ENCODE measurements around the gene LHX4.

LHX4 gene

DNA sequence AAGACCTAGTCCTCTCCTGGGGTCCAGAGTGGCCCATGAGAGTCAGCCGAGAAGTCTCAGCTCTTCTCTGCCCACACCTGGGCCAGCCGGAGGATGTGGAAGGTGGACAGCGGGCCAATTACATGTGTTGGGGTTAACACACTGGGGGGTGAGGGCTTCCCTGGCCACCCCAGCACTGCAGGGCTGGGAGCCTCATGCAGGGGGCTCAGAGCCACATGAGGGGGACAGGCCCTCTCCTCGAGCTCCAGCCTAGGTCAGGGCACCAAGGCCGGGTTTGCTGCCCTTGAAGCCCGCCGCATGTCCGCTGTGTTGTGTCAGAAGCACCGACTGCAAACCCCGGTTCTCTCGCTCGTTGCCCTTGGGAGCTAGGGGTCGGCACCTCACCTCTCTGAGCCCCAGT, 30.5 kb downstream of the LHX4 start:
- DNase-seq (ENCODE audit: low read depth in 1 of 2, low spot score in 1 of 2) = no peak
- in situ Hi-C loops (cut with HindIII; ENCODE audit: low pct_unique_long_range_greater_than_20kb, low sequenced_read_pairs) = no loop called here
- no peak for TF ChIP-seq JUND (IDR thresholded peaks at IDR 0.05; ENCODE audit: low read depth)

DNA sequence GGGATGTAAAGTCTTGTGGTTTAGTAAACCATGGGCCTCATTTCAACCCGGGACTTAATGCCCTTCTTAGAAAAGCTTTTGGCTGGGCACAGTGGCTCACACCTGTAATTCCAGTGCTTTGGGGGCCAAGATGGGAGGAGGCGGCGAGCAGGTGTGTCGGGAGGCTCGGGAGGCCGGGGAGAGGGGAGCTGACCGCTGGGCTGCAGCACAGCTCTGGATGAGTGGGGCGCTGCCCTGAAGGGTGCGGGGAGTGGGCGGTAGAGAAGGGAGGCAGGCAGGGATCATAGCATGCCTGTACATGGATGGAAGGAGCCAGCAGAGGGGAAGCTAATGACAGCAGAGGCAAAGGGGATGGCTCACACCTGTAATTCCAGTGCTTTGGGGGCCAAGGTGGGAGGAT, 31.0 kb downstream of the LHX4 start:
- no peak for TF ChIP-seq JUND (IDR thresholded peaks at IDR 0.05; ENCODE audit: low read depth)
- in situ Hi-C loops (cut with HindIII; ENCODE audit: low pct_unique_long_range_greater_than_20kb, low sequenced_read_pairs) = no loop called here
- no peak for DNase-seq (ENCODE audit: low read depth in 1 of 2, low spot score in 1 of 2)

DNA sequence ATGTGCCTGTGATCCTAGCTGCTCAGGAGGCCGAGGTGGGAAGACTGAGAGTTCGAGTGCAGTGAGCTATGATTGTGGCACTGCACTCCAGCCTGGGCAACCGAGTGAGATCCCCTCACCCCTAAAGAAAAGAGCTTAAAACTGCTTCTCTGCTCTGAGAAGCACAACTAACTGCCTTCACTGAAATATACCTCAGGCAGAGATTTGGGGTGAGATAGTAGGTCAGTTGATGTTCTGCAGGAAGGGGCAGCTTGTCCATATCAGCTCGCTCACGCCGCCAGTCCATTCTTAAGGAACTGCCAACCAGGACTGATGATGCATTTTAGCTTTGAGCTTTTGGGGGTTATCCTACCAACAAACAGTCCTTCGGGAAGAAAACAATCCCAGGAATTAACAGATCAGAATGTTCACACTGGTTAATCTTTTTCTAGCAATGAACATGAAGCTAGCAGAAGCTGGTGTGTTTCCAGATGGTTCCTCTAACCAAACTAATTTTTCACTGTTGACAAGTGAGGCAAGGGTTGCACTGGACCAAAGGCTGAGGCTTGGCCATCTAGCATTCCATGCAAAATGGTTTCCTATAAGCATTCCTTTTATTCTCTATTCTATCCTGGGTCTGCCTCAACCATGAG, 31.6 kb downstream of the LHX4 start:
- in situ Hi-C loops (cut with HindIII; ENCODE audit: low pct_unique_long_range_greater_than_20kb, low sequenced_read_pairs) = no loop called here
- DNase-seq (ENCODE audit: low read depth in 1 of 2, low spot score in 1 of 2) = no peak
- TF ChIP-seq JUND (IDR thresholded peaks at IDR 0.05; ENCODE audit: low read depth) = no peak

DNA sequence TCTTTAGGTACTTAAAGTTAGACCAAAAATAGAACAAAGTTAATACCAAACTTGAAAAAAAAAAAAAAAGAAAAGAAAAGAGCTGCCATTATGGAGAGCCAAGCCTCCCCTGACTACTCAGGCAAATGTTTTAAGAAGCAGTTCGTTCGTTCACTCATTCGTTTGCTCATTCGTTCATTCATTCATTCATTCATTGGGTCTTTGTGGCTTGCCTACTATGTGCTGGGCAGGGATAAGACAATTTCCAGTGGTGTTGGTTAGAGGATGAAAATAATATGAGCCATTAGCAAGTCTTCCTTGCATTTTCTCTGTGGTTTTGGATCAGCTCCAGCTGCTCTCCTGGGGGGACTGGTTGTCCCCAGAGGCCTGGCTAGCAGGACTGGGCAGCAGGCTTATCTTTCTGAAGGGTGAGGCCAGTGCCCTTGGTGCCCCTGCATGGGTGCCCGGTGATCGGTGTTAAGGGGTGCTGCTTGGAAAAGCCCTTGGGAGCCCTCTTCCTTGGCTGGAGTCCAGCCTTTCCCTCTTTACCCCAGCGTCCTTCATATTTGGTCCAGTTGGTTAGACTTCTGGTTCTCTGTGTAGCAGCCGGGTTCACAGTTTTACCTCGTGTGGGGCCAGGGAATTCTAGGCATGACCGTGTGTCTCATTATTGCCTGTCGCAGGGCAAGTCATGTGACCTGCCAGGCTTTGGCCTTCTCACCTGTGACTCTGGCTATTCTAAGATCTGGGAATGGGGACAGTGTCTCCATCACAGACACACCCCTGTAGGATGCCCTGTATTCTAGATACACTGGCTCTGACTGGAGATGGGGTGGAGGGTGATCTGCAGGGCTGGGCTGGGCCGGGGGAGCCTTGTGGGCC, 32.8 kb downstream of the LHX4 start:
- TF ChIP-seq JUND (IDR thresholded peaks at IDR 0.05; ENCODE audit: low read depth) = no peak
- in situ Hi-C loops (cut with HindIII; ENCODE audit: low pct_unique_long_range_greater_than_20kb, low sequenced_read_pairs) = no loop called here
- no peak for DNase-seq (ENCODE audit: low read depth in 1 of 2, low spot score in 1 of 2)

DNA sequence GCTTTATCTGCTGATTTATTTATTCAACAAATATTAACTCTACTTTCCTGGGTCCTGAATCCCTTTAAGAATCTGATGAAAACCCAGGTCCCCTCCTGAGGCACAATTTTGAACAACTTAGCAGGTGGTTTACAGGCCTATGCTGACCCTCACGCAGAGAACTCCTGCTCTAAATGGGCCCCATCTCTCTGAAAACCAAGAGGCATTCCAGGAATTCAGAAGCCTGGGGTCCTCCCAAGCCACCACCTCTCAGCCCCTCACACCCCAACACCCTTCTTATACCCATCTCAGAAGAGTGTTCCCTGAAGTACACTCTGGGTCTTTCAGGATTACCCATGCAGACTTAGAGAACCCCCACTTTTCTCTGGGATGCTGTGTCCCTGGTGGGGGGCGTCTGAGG, 34.5 kb downstream of the LHX4 start:
- TF ChIP-seq JUND (IDR thresholded peaks at IDR 0.05; ENCODE audit: low read depth) = no peak
- in situ Hi-C loops (cut with HindIII; ENCODE audit: low pct_unique_long_range_greater_than_20kb, low sequenced_read_pairs) = no loop called here
- no peak for DNase-seq (ENCODE audit: low read depth in 1 of 2, low spot score in 1 of 2)

DNA sequence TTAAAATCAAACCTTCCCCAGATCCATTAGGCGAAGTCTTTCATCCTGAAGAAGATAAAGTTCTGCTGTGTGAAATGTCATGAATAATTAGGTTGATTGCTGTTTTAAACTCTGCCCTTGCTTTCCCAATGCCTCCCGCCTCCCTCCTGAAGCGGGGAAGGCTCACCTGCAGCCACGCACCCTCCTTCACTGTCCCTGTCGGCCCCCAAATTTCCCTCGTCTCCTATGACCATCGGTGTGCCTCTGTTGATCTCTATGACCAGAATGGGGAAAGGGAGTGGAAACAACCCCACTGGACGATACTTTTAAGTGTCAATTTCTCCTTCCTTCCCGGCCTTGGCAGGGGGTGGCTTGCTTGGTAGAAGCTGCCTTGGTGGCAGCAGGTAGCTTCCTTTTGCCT, 35.1 kb downstream of the LHX4 start:
- TF ChIP-seq JUND (IDR thresholded peaks at IDR 0.05; ENCODE audit: low read depth) = no peak
- in situ Hi-C loops (cut with HindIII; ENCODE audit: low pct_unique_long_range_greater_than_20kb, low sequenced_read_pairs) = no loop called here
- no peak for DNase-seq (ENCODE audit: low read depth in 1 of 2, low spot score in 1 of 2)

DNA sequence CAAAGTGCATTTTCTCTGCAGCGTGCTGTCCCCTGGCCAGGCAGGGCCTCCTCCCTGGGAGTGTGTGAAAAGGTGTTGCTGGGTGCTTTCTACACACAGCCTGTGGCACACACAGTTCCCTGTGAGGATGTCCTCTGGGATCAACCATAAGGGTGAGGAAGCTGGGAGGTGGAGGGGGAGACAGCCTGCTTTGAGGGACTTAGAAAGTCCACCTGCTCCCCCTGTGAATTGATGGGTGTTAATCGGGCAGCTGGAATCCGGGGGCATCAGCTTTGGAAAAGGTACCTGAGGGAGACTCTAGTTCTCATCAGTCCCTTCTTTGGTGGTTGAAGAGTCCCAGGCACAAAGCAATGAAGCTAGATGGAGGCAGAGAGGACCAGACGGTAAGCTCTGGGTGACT, 35.8 kb downstream of the LHX4 start:
- in situ Hi-C loops (cut with HindIII; ENCODE audit: low pct_unique_long_range_greater_than_20kb, low sequenced_read_pairs) = no loop called here
- no peak for DNase-seq (ENCODE audit: low read depth in 1 of 2, low spot score in 1 of 2)
- TF ChIP-seq JUND (IDR thresholded peaks at IDR 0.05; ENCODE audit: low read depth) = no peak

DNA sequence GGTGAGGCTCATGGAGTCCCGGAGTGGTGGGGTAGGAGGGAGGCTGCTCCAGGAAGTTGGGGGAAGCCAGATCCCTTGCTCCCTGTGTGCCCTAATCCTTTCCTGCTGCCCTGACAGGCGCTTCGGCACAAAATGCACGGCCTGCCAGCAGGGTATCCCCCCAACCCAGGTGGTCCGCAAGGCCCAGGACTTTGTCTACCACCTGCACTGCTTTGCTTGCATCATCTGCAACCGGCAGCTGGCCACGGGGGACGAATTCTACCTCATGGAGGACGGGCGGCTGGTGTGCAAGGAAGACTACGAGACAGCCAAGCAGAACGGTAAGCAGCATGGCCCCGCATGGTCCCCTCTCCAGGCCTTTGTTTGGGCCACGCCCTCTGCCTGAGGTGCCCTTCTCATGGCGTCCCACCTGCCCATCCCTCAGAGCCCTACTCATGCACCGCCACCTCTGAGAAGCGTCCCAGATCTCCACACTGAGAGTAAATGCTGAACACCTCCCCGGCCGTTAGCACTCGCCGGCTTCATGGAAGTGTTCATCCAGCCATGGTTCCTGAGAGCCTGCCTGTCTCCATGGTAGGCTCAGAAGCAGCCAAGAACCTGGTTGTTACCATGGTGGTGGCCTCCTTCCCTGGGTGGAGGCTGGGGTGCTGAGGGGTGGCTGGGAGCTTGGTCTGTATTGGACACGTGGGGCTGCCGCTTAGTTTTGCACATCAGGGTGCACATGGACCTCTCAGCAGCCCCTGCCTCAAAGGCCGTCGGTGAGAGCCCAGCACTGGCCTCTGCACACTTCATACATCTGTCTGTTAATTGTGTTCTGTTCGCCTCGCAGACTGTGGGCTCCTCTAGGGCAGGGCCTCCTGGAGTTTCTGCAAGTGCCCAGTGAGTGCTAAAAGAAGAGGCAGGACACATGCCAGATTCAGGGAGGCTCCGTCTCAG, 36.5 kb downstream of the LHX4 start:
- no peak for DNase-seq (ENCODE audit: low read depth in 1 of 2, low spot score in 1 of 2)
- in situ Hi-C loops (cut with HindIII; ENCODE audit: low pct_unique_long_range_greater_than_20kb, low sequenced_read_pairs) = no loop called here
- TF ChIP-seq JUND (IDR thresholded peaks at IDR 0.05; ENCODE audit: low read depth) = no peak

DNA sequence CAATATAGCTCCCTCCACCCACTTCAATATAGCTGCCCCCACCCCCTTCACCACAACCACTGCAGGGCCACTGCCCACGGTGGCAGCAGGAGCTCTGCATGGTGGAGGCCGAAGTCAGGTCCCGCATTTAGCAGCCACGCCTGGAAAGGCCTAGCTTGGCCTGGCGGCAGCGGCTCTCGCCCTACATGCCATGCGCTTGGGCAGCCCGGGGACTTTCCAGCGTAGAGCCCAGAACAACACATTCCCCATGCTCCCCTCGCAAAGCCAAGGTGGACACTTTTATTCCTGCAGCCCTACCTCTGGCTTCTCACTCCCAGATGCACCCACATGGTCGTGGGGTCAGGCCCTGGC, 37.1 kb downstream of the LHX4 start:
- TF ChIP-seq JUND (IDR thresholded peaks at IDR 0.05; ENCODE audit: low read depth) = no peak
- in situ Hi-C loops (cut with HindIII; ENCODE audit: low pct_unique_long_range_greater_than_20kb, low sequenced_read_pairs) = no loop called here
- DNase-seq (ENCODE audit: low read depth in 1 of 2, low spot score in 1 of 2) = no peak

DNA sequence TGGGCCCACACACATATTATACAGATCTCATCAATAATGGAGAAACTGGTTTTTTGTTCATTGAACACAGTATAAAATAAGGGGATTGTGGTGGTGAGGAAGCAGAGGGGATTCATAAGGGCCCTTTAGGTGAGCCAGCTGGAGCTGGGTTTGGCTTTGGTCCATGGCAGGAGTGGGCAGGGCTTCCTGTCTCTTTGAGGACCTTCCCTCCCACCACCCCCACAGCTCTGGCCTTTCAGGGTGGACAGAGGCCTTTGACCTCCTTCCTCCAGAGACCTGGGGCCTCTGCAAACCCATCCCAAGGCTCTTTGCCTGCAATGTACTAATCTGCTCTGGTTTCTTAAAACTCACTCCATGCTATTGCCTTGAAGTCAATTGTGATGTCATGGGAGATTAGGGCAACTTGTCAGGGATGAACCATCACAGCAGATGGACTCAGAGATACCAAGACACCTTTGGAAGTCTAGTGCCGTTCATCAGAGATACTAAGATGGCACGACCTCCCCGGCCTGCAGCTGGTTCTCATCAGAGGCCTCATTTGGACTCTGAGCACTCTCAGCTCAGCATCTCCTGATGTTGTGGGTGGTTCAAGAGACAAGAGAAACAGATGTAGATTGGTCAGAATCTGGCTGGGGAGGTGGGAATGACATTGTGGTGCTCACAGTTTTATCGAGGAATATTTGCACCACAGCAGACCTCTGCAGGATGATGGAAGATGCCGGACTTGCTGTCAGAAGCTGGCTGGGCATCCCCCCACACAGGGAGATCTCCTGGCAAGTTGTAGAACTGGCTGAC, 37.9 kb downstream of the LHX4 start:
- no peak for DNase-seq (ENCODE audit: low read depth in 1 of 2, low spot score in 1 of 2)
- no peak for TF ChIP-seq JUND (IDR thresholded peaks at IDR 0.05; ENCODE audit: low read depth)
- in situ Hi-C loops (cut with HindIII; ENCODE audit: low pct_unique_long_range_greater_than_20kb, low sequenced_read_pairs) = no loop called here

DNA sequence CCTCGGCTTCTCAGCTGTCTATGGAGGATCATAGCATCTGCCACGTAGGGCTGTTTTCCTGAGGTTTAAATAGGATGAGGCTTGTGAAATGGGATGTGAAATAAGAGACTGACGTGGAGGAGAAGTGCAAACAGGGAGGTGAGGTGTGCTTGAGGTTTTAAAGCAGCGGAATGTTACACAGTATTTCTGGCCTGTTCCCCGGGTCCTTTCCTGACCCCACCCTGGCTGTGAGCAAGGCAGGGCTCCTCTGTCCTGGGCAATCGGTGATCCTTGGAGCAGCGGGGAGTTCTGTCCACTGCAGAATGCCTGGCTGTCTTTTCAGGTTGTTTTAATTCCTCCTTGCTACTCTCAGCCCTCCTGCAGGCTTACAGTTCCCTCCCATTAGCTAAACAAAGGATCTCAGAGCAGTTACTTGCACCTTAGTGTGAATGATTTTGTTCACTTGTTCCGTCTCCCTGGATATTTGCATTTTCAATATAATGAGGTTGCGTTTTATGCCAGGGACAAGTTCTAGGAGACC, 38.6 kb downstream of the LHX4 start:
- no peak for TF ChIP-seq JUND (IDR thresholded peaks at IDR 0.05; ENCODE audit: low read depth)
- no peak for DNase-seq (ENCODE audit: low read depth in 1 of 2, low spot score in 1 of 2)
- in situ Hi-C loops (cut with HindIII; ENCODE audit: low pct_unique_long_range_greater_than_20kb, low sequenced_read_pairs) = no loop called here
